Caco-2 (cell line): Measurements from ENCODE around the gene FAIM. TPM values are rescaled to one million over a fixed set of nuclear protein-coding genes. Genes with fewer than 3 reads are reported as not detected.

Experiments
- BruUV-seq: library from RNA; stranded (reverse); fragments of 400-500 nt; replicated peaks from 2 replicates; lab custom pipeline; 2021; lab: Mats Ljungman, UMichigan
- CTCF ChIA-PET: fragments of 300-600 bp; sonication (Branson Sonifier 250); formaldehyde crosslinking; loops from one replicate; lab custom pipeline; 2022; ENCODE audit warnings: antibody characterized with exemption; lab: Charles Lee
- POLR2A ChIA-PET: fragments of 300-600 bp; sonication (Branson Sonifier 250); formaldehyde crosslinking; loops from one replicate; lab custom pipeline; 2022; ENCODE audit warnings: antibody characterized with exemption; lab: Charles Lee
- DNase-seq, 2 experiments: peaks; one replicate each; pipeline versions ENCODE4 v3.0.0 to v3.0.0-alpha.2; 2020 to 2022
- H3K27me3 ChIP-seq: replicated peaks from 2 replicates; pipeline ENCODE4 v1.6.0; 2011; ENCODE audit warnings: low read length; ENCODE audit not compliant: control insufficient read depth, insufficient read depth
- H3K36me3 ChIP-seq: 2 replicates; pipeline ENCODE4 v1.5.1; 2011; ENCODE audit warnings: low read length; ENCODE audit not compliant: control insufficient read depth, insufficient read depth
- H3K4me1 ChIP-seq: fragments of 250-450 bp; sonication (Bioruptor Pico); 2 replicates; pipeline ENCODE4 v1.5.1; 2020; ENCODE audit warnings: mild to moderate bottlenecking
- H3K4me3 ChIP-seq: 2 replicates; pipeline ENCODE4 v1.5.1; 2011; ENCODE audit warnings: low read depth, mild to moderate bottlenecking, control low read depth, low read length
- H3K9me3 ChIP-seq: fragments of 250-450 bp; sonication (Bioruptor Pico); 2 replicates; pipeline ENCODE4 v1.5.1; 2020; ENCODE audit warnings: mild to moderate bottlenecking, moderate library complexity
- H3K27ac Mint-ChIP-seq: one replicate; pipeline ENCODE4 v1.8.0; 2022; ENCODE audit warnings: mixed read lengths; ENCODE audit not compliant: unreplicated experiment
- H3K27me3 Mint-ChIP-seq: one replicate; pipeline ENCODE4 v1.8.0; 2022; ENCODE audit warnings: mixed read lengths; ENCODE audit not compliant: insufficient read depth, unreplicated experiment
- H3K36me3 Mint-ChIP-seq: one replicate; pipeline ENCODE4 v1.8.0; 2022; ENCODE audit warnings: mild to moderate bottlenecking, mixed read lengths; ENCODE audit not compliant: insufficient read depth, unreplicated experiment
- H3K4me1 Mint-ChIP-seq: one replicate; pipeline ENCODE4 v1.8.0; 2022; ENCODE audit warnings: low read depth, mixed read lengths; ENCODE audit not compliant: unreplicated experiment
- H3K4me3 Mint-ChIP-seq: one replicate; pipeline ENCODE4 v1.8.0; 2022; ENCODE audit warnings: mild to moderate bottlenecking, moderate library complexity, mixed read lengths; ENCODE audit not compliant: unreplicated experiment
- H3K9me3 Mint-ChIP-seq: one replicate; pipeline ENCODE4 v1.8.0; 2022; ENCODE audit warnings: mixed read lengths; ENCODE audit not compliant: unreplicated experiment
- CTCF ChIP-seq, 2 experiments: fragments of 200-600 bp in 1 of 2; IDR thresholded peaks; 1 replicate in 1 of 2; 2 replicates in 1 of 2; pipeline versions ENCODE4 v1.5.1 to v1.8.0; 2011 to 2022; ENCODE audit warnings: antibody characterized with exemption in 1 of 2, control low read depth in 1 of 2, inconsistent platforms in 1 of 2, low read depth in 1 of 2, low read length in 1 of 2, mild to moderate bottlenecking in 1 of 2, moderate library complexity in 1 of 2; ENCODE audit not compliant: insufficient read depth in 1 of 2, severe bottlenecking in 1 of 2, unreplicated experiment in 1 of 2
- intact Hi-C: fragments of 100-400 bp; cut with micrococcal nuclease; formaldehyde crosslinking; loops from one replicate; pipeline ENCODE4 v1.10.0; 2022; ENCODE audit not compliant: unreplicated experiment
- total RNA-seq: library from RNA; stranded (reverse); gene quantifications from 2 replicates; pipeline ENCODE4 v1.2.3, GENCODE V29; 2022

FAIM gene
- total RNA-seq, 1 experiment from 2014 or later: 22.5 TPM

GRCh38 chr3:138681463-138682220, 73.1 kb downstream of the FAIM start:
- no peak overlapping the region for H3K4me3 Mint-ChIP-seq
- CTCF ChIA-PET: no interaction called here
- Histone ChIP-seq H3K27me3 (no peaks in the 10 kb centered on the region), H3K4me1 (peaks cover 8% of the 10 kb centered on the region), H3K9me3 (peaks cover 7% of the 10 kb centered on the region), H3K4me3 (no peak overlapping the region), H3K36me3 (0 out of 2 replicates have a peak, but pooled peaks cover 1% of the 10 kb centered on the region)
- no TSS peak for BruUV-seq
- intact Hi-C loops: no loop called here
- POLR2A ChIA-PET: no interaction called here
- no peak for TF ChIP-seq CTCF (IDR thresholded peaks at IDR 0.05; ENCODE audit: insufficient read depth in 1 of 2, low read depth in 1 of 2, low read length in 1 of 2, severe bottlenecking in 1 of 2, unreplicated experiment in 1 of 2)
- no peaks in the 10 kb centered on the region for H3K9me3 Mint-ChIP-seq
- H3K36me3 Mint-ChIP-seq: peaks cover 33% of the 10 kb centered on the region
- no peaks in the 10 kb centered on the region for H3K27me3 Mint-ChIP-seq
- no peak for DNase-seq
- H3K27ac Mint-ChIP-seq: no peak overlapping the region
- peaks cover 7% of the 10 kb centered on the region for H3K4me1 Mint-ChIP-seq

GRCh38 chr3:138682648-138683047, 74.1 kb downstream of the FAIM start:
- Mint-ChIP-seq H3K27me3 (no peaks in the 10 kb centered on the region), H3K27ac (no peak overlapping the region), H3K36me3 (peaks cover 32% of the 10 kb centered on the region), H3K9me3 (no peaks in the 10 kb centered on the region), H3K4me1 (peaks cover 15% of the 10 kb centered on the region), H3K4me3 (no peak overlapping the region)
- Histone ChIP-seq H3K9me3 (no peaks in the 10 kb centered on the region), H3K36me3 (0 out of 2 replicates have a peak, but pooled peaks cover 1% of the 10 kb centered on the region), H3K27me3 (no peaks in the 10 kb centered on the region), H3K4me1 (peaks cover 16% of the 10 kb centered on the region), H3K4me3 (no peak overlapping the region)
- no peak for TF ChIP-seq CTCF (IDR thresholded peaks at IDR 0.05; ENCODE audit: insufficient read depth in 1 of 2, low read depth in 1 of 2, low read length in 1 of 2, severe bottlenecking in 1 of 2, unreplicated experiment in 1 of 2)
- POLR2A ChIA-PET: no interaction called here
- DNase-seq: no peak
- no TSS peak for BruUV-seq
- CTCF ChIA-PET: no interaction called here
- intact Hi-C loops: no loop called here

Other genes starting within 250 kb of the FAIM start
- 5.7 and 7.6 TPM in 2 replicates for gene ESYT3, start 174.2 kb upstream of the FAIM start, total RNA-seq
- 18.5 and 25.0 TPM in 2 replicates for gene CEP70, start 14.5 kb upstream of the FAIM start, total RNA-seq
- gene PIK3CB, start 226.2 kb downstream of the FAIM start, total RNA-seq: 29.7 and 31.5 TPM in 2 replicates